Caco-2 (cell line): ENCODE results near the gene CACNA1B. TPM values are rescaled to one million over a fixed set of nuclear protein-coding genes. Genes with fewer than 3 reads are reported as not detected.
A peak's percentile ranks its signal among the peaks of the same experiment; 100 is the strongest.

ENCODE experiments used
- BruUV-seq: library from RNA; stranded (reverse); fragments of 400-500 nt; replicated peaks from 2 replicates; lab custom pipeline; 2021; lab: Mats Ljungman, UMichigan
- CTCF ChIA-PET: fragments of 300-600 bp; sonication (Branson Sonifier 250); formaldehyde crosslinking; loops from one replicate; lab custom pipeline; 2022; ENCODE audit warnings: antibody characterized with exemption; lab: Charles Lee
- POLR2A ChIA-PET: fragments of 300-600 bp; sonication (Branson Sonifier 250); formaldehyde crosslinking; loops from one replicate; lab custom pipeline; 2022; ENCODE audit warnings: antibody characterized with exemption; lab: Charles Lee
- DNase-seq, 2 experiments: peaks; one replicate each; pipeline versions ENCODE4 v3.0.0 to v3.0.0-alpha.2; 2020 to 2022
- H3K27me3 ChIP-seq: replicated peaks from 2 replicates; pipeline ENCODE4 v1.6.0; 2011; ENCODE audit warnings: low read length; ENCODE audit not compliant: control insufficient read depth, insufficient read depth
- H3K36me3 ChIP-seq: 2 replicates; pipeline ENCODE4 v1.5.1; 2011; ENCODE audit warnings: low read length; ENCODE audit not compliant: control insufficient read depth, insufficient read depth
- H3K4me1 ChIP-seq: fragments of 250-450 bp; sonication (Bioruptor Pico); 2 replicates; pipeline ENCODE4 v1.5.1; 2020; ENCODE audit warnings: mild to moderate bottlenecking
- H3K4me3 ChIP-seq: 2 replicates; pipeline ENCODE4 v1.5.1; 2011; ENCODE audit warnings: low read depth, mild to moderate bottlenecking, control low read depth, low read length
- H3K9me3 ChIP-seq: fragments of 250-450 bp; sonication (Bioruptor Pico); 2 replicates; pipeline ENCODE4 v1.5.1; 2020; ENCODE audit warnings: mild to moderate bottlenecking, moderate library complexity
- H3K27ac Mint-ChIP-seq: one replicate; pipeline ENCODE4 v1.8.0; 2022; ENCODE audit warnings: mixed read lengths; ENCODE audit not compliant: unreplicated experiment
- H3K27me3 Mint-ChIP-seq: one replicate; pipeline ENCODE4 v1.8.0; 2022; ENCODE audit warnings: mixed read lengths; ENCODE audit not compliant: insufficient read depth, unreplicated experiment
- H3K36me3 Mint-ChIP-seq: one replicate; pipeline ENCODE4 v1.8.0; 2022; ENCODE audit warnings: mild to moderate bottlenecking, mixed read lengths; ENCODE audit not compliant: insufficient read depth, unreplicated experiment
- H3K4me1 Mint-ChIP-seq: one replicate; pipeline ENCODE4 v1.8.0; 2022; ENCODE audit warnings: low read depth, mixed read lengths; ENCODE audit not compliant: unreplicated experiment
- H3K4me3 Mint-ChIP-seq: one replicate; pipeline ENCODE4 v1.8.0; 2022; ENCODE audit warnings: mild to moderate bottlenecking, moderate library complexity, mixed read lengths; ENCODE audit not compliant: unreplicated experiment
- H3K9me3 Mint-ChIP-seq: one replicate; pipeline ENCODE4 v1.8.0; 2022; ENCODE audit warnings: mixed read lengths; ENCODE audit not compliant: unreplicated experiment
- intact Hi-C: fragments of 100-400 bp; cut with micrococcal nuclease; formaldehyde crosslinking; loops from one replicate; pipeline ENCODE4 v1.10.0; 2022; ENCODE audit not compliant: unreplicated experiment
- total RNA-seq: library from RNA; stranded (reverse); gene quantifications from 2 replicates; pipeline ENCODE4 v1.2.3, GENCODE V29; 2022
- TF ChIP-seq, protein P1 (sequence below), 2 experiments: fragments of 200-600 bp in 1 of 2; IDR thresholded peaks; 1 replicate in 1 of 2; 2 replicates in 1 of 2; pipeline versions ENCODE4 v1.5.1 to v1.8.0; 2011 to 2022; ENCODE audit warnings: antibody characterized with exemption in 1 of 2, control low read depth in 1 of 2, inconsistent platforms in 1 of 2, low read depth in 1 of 2, low read length in 1 of 2, mild to moderate bottlenecking in 1 of 2, moderate library complexity in 1 of 2; ENCODE audit not compliant: insufficient read depth in 1 of 2, severe bottlenecking in 1 of 2, unreplicated experiment in 1 of 2

CACNA1B gene
- total RNA-seq, 1 experiment from 2014 or later, result 0.11 TPM

DNA sequence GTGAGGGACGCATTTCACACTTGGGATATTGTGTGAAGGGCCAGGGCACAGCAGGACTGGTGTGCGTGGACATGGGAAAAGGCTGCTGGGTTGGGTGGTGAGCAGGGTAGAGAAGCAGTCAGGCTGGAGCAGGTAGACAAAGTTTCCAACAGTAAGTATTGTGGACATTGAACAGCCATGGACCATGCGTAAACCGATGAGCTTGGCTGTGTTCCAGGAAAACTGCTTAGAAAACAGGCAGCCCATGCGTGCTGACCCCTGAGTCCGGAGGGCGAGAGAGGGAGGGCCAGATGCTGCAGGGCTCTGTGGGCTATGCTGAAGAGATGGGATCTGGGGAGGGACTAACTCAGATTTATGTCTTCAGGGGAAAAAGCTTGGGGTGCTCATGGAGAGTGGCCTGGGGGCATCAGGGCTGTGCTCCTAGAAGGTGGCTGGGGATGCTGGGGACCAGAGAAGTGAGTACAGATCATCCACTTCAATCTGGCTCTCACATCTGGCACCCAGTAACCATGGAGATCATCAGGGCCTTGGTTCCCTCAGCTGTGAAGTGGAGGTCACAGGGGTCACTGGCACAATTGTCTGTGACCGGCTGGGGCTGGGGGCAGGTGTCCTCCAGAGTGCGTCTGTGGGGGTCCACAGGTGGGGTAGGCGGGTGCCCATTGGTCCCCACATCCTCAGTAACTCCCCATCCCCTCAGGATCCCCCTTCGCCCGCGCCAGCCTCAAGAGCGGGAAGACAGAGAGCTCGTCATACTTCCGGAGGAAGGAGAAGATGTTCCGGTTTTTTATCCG lies 93.3 kb downstream of the CACNA1B start:
- Histone ChIP-seq H3K9me3 (no peaks in the 10 kb centered on the region), H3K27me3 (peaks cover 1% of the 10 kb centered on the region; the same call in 1 of the 2 replicates), H3K36me3 (no peaks in the 10 kb centered on the region), H3K4me1 (no peaks in the 10 kb centered on the region), H3K4me3 (no peak overlapping the region)
- intact Hi-C loops, result no loop called here
- H3K4me1 Mint-ChIP-seq, result no peaks in the 10 kb centered on the region
- no peaks in the 10 kb centered on the region for H3K36me3 Mint-ChIP-seq
- no peak overlapping the region for H3K4me3 Mint-ChIP-seq
- ChIA-PET CTCF (interaction anchor here (0.6 kb wide), 1 partner anchor 57 kb away, joined by 5 read pairs; no protein-coding TSS in a partner anchor), POLR2A (no interaction called here)
- no peaks in the 10 kb centered on the region for H3K9me3 Mint-ChIP-seq
- peak in 1 of 2 experiments; percentile 23 for DNase-seq
- H3K27ac Mint-ChIP-seq, result no peak overlapping the region
- peaks cover 5% of the 10 kb centered on the region for H3K27me3 Mint-ChIP-seq
- TF ChIP-seq, protein P1, sequence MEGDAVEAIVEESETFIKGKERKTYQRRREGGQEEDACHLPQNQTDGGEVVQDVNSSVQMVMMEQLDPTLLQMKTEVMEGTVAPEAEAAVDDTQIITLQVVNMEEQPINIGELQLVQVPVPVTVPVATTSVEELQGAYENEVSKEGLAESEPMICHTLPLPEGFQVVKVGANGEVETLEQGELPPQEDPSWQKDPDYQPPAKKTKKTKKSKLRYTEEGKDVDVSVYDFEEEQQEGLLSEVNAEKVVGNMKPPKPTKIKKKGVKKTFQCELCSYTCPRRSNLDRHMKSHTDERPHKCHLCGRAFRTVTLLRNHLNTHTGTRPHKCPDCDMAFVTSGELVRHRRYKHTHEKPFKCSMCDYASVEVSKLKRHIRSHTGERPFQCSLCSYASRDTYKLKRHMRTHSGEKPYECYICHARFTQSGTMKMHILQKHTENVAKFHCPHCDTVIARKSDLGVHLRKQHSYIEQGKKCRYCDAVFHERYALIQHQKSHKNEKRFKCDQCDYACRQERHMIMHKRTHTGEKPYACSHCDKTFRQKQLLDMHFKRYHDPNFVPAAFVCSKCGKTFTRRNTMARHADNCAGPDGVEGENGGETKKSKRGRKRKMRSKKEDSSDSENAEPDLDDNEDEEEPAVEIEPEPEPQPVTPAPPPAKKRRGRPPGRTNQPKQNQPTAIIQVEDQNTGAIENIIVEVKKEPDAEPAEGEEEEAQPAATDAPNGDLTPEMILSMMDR (IDR thresholded peaks at IDR 0.05; ENCODE audit: insufficient read depth in 1 of 2, low read depth in 1 of 2, low read length in 1 of 2, severe bottlenecking in 1 of 2, unreplicated experiment in 1 of 2), result no peak
- no TSS peak for BruUV-seq

GRCh38 chr9:137971477-137972138 lies 94.0 kb downstream of the CACNA1B start:
- H3K4me3 Mint-ChIP-seq, result no peak overlapping the region
- no peaks in the 10 kb centered on the region for H3K4me1 Mint-ChIP-seq
- ChIA-PET POLR2A (interaction anchor here (0.6 kb wide), 1 partner anchor 160 kb away, joined by 5 read pairs; no protein-coding TSS in a partner anchor), CTCF (interaction anchor here (0.6 kb wide), 1 partner anchor 23 kb away, joined by 3 read pairs; no protein-coding TSS in a partner anchor)
- no TSS peak for BruUV-seq
- Histone ChIP-seq H3K27me3 (peaks cover 1% of the 10 kb centered on the region; the same call in 1 of the 2 replicates), H3K36me3 (no peaks in the 10 kb centered on the region), H3K9me3 (no peaks in the 10 kb centered on the region), H3K4me3 (no peak overlapping the region), H3K4me1 (no peaks in the 10 kb centered on the region)
- intact Hi-C loops, result no loop called here
- no peak for DNase-seq
- TF ChIP-seq, protein P1 (IDR thresholded peaks at IDR 0.05; ENCODE audit: insufficient read depth in 1 of 2, low read depth in 1 of 2, low read length in 1 of 2, severe bottlenecking in 1 of 2, unreplicated experiment in 1 of 2), result no peak
- no peak overlapping the region for H3K27ac Mint-ChIP-seq
- H3K27me3 Mint-ChIP-seq, result peaks cover 5% of the 10 kb centered on the region
- no peaks in the 10 kb centered on the region for H3K36me3 Mint-ChIP-seq
- no peaks in the 10 kb centered on the region for H3K9me3 Mint-ChIP-seq

GRCh38 chr9:137972355-137972987 lies 94.9 kb downstream of the CACNA1B start:
- BruUV-seq, result no TSS peak
- H3K36me3 ChIP-seq, result no peaks in the 10 kb centered on the region
- no peaks in the 10 kb centered on the region for H3K4me1 Mint-ChIP-seq
- intact Hi-C loops, result no loop called here
- CTCF ChIA-PET, result interaction anchor here (0.6 kb wide), 1 partner anchor 22 kb away, joined by 3 read pairs; no protein-coding TSS in a partner anchor
- no peaks in the 10 kb centered on the region for H3K9me3 Mint-ChIP-seq
- POLR2A ChIA-PET, result interaction anchor here (0.6 kb wide), 1 partner anchor 159 kb away, joined by 5 read pairs; no protein-coding TSS in a partner anchor
- H3K4me1 ChIP-seq, result no peaks in the 10 kb centered on the region
- no peak overlapping the region for H3K27ac Mint-ChIP-seq
- no peaks in the 10 kb centered on the region for H3K36me3 Mint-ChIP-seq
- H3K27me3 Mint-ChIP-seq, result peaks cover 3% of the 10 kb centered on the region
- no peak for DNase-seq
- peaks cover 1% of the 10 kb centered on the region; the same call in 1 of the 2 replicates for H3K27me3 ChIP-seq
- TF ChIP-seq, protein P1 (IDR thresholded peaks at IDR 0.05; ENCODE audit: insufficient read depth in 1 of 2, low read depth in 1 of 2, low read length in 1 of 2, severe bottlenecking in 1 of 2, unreplicated experiment in 1 of 2), result no peak
- H3K4me3 Mint-ChIP-seq, result no peak overlapping the region
- H3K9me3 ChIP-seq, result no peaks in the 10 kb centered on the region
- no peak overlapping the region for H3K4me3 ChIP-seq
